Colonic mucosa (tissue), 4 donors: ENCODE results near the gene CSF3R. TPM values are rescaled to one million over a fixed set of nuclear protein-coding genes. Genes with fewer than 3 reads are reported as not detected.

Source experiments
- DNase-seq: peaks from one replicate; pipeline ENCODE4 v3.0.0-alpha.2; 2020
- H3K27ac ChIP-seq: fragments of 200-600 bp; one replicate; pipeline ENCODE4 v1.8.0; 2021
- H3K27me3 ChIP-seq: fragments of 200-600 bp; one replicate; pipeline ENCODE4 v1.8.0; 2021
- H3K36me3 ChIP-seq: fragments of 200-600 bp; one replicate; pipeline ENCODE4 v1.8.0; 2021
- H3K4me1 ChIP-seq: fragments of 200-600 bp; one replicate; pipeline ENCODE4 v1.8.0; 2021; ENCODE audit warnings: mild to moderate bottlenecking
- H3K4me3 ChIP-seq: fragments of 200-600 bp; one replicate; pipeline ENCODE4 v1.8.0; 2021
- H3K9ac ChIP-seq, 2 donors: one replicate each; pipeline ENCODE4 v1.7.0; 2013; ENCODE audit warnings: control low read depth in 2 of 2, low read depth in 2 of 2, low read length in 2 of 2
- H3K9me3 ChIP-seq: fragments of 200-600 bp; one replicate; pipeline ENCODE4 v1.8.0; 2021
- CTCF ChIP-seq: fragments of 200-600 bp; IDR thresholded peaks from one replicate; pipeline ENCODE4 v1.8.0; 2022; ENCODE audit warnings: antibody characterized with exemption, mild to moderate bottlenecking
- intact Hi-C: fragments of 100-400 bp; cut with DNase I; formaldehyde crosslinking; loops from one replicate; pipeline ENCODE4 v1.14.1; 2022
- total RNA-seq, 2 donors: library from RNA; stranded (reverse); fragmentation: NEBNext Ultra II Directional in 1 of 2; extraction: Animal tissue kit (Norgen Biotek cat#: 25700) in 1 of 2; gene quantifications; one replicate each; pipeline ENCODE4 v1.2.1, GENCODE V29; 2021
- donor health status: healthy.
- donor health status: DM: no; HTN: no; CAD: no.
- donor health status: DM: no; HTN: no; CAD: no.

CSF3R gene
- total RNA-seq, 2 donors from 2014 or later, result 1.1 to 3.8 TPM

GRCh38 chr1:36522461-36523229 is 39.9 kb upstream of the CSF3R start:
- Histone ChIP-seq H3K4me1 (no peaks in the 10 kb centered on the region), H3K4me3 (no peak overlapping the region), H3K9me3 (no peaks in the 10 kb centered on the region), H3K36me3 (no peaks in the 10 kb centered on the region), H3K27me3 (no peaks in the 10 kb centered on the region), H3K27ac (no peak overlapping the region), H3K9ac (no peak overlapping the region)
- no peak for DNase-seq
- intact Hi-C loops, result no loop called here
- TF ChIP-seq CTCF, result no peak

- Histone ChIP-seq H3K36me3 (no peaks in the 10 kb centered on the region), H3K4me1 (no peaks in the 10 kb centered on the region), H3K27me3 (no peaks in the 10 kb centered on the region), H3K4me3 (no peak overlapping the region), H3K27ac (no peak overlapping the region), H3K9ac (no peak overlapping the region), H3K9me3 (no peaks in the 10 kb centered on the region)
- intact Hi-C loops, result no loop called here
- no peak for DNase-seq
- TF ChIP-seq CTCF, result no peak
Measured at GRCh38 chr1:36522021-36522420, 39.3 kb upstream of the CSF3R start.

- Histone ChIP-seq H3K27me3 (no peaks in the 10 kb centered on the region), H3K27ac (no peak overlapping the region), H3K36me3 (no peaks in the 10 kb centered on the region), H3K4me1 (no peaks in the 10 kb centered on the region), H3K4me3 (no peak overlapping the region), H3K9me3 (no peaks in the 10 kb centered on the region), H3K9ac (no peak overlapping the region)
- TF ChIP-seq CTCF, result no peak
- no peak for DNase-seq
- intact Hi-C loops, result no loop called here
Measured at GRCh38 chr1:36520771-36521420, 38.2 kb upstream of the CSF3R start.

- no peaks in the 10 kb centered on the region for H3K36me3 ChIP-seq
- no peaks in the 10 kb centered on the region for H3K27me3 ChIP-seq
- no peak overlapping the region for H3K9ac ChIP-seq
- no peaks in the 10 kb centered on the region for H3K4me1 ChIP-seq
- no peak for DNase-seq
- no peak overlapping the region for H3K4me3 ChIP-seq
- H3K9me3 ChIP-seq, result no peaks in the 10 kb centered on the region
- H3K27ac ChIP-seq, result no peak overlapping the region
- intact Hi-C loops, result no loop called here
- TF ChIP-seq CTCF, result no peak
Measured at GRCh38 chr1:36520056-36520455, 37.3 kb upstream of the CSF3R start.

- Histone ChIP-seq H3K9ac (peak overlapping the region in 1 of 2 donors; percentile 12), H3K36me3 (no peaks in the 10 kb centered on the region), H3K27ac (no peak overlapping the region), H3K27me3 (no peaks in the 10 kb centered on the region), H3K9me3 (no peaks in the 10 kb centered on the region), H3K4me3 (no peak overlapping the region), H3K4me1 (no peaks in the 10 kb centered on the region)
- no peak for TF ChIP-seq CTCF
- DNase-seq, result no peak
- intact Hi-C loops, result no loop called here
Measured at GRCh38 chr1:36517011-36517771, 34.5 kb upstream of the CSF3R start.
